Measurements from ENCODE around the gene SCFD2. TPM values are rescaled to one million over a fixed set of nuclear protein-coding genes. Genes with fewer than 3 reads are reported as not detected.

The SCFD2 gene
- polyA plus RNA-seq, 2 of the 4 experiments (the other 2 are of a cell fraction), result 7.6 to 10.8 TPM

DNA sequence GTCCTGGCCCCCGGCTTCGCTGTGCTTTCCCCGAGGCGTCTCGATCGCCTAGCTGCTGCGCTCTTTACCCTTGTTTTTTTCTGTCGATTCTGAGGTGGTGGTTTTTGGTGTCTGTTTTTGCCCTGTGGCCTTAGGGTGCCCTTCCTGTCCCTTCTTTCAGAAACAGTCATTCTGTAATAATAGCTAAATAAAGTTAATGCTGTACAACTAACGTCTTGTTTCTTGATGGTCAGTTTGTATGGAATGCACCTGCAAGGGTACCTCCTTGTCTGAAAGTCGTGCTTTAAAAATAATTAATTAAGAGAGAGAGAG is 12.3 kb upstream of the SCFD2 start:
- TF ChIP-seq CBX8 (IDR thresholded peaks at IDR 0.05) (no peak), HDAC2 (IDR thresholded peaks at IDR 0.05) (no peak), EHMT2 (IDR thresholded peaks at IDR 0.05; ENCODE audit: low read depth) (no peak), RNF2 (IDR thresholded peaks at IDR 0.05; ENCODE audit: borderline replicate concordance, low read depth) (no peak), ZFP36 (IDR thresholded peaks at IDR 0.05; ENCODE audit: borderline replicate concordance, partially characterized antibody) (no peak), MAFK (IDR thresholded peaks at IDR 0.05; ENCODE audit: partially characterized antibody) (no peak)
- TF ChIP-seq, protein P1, sequence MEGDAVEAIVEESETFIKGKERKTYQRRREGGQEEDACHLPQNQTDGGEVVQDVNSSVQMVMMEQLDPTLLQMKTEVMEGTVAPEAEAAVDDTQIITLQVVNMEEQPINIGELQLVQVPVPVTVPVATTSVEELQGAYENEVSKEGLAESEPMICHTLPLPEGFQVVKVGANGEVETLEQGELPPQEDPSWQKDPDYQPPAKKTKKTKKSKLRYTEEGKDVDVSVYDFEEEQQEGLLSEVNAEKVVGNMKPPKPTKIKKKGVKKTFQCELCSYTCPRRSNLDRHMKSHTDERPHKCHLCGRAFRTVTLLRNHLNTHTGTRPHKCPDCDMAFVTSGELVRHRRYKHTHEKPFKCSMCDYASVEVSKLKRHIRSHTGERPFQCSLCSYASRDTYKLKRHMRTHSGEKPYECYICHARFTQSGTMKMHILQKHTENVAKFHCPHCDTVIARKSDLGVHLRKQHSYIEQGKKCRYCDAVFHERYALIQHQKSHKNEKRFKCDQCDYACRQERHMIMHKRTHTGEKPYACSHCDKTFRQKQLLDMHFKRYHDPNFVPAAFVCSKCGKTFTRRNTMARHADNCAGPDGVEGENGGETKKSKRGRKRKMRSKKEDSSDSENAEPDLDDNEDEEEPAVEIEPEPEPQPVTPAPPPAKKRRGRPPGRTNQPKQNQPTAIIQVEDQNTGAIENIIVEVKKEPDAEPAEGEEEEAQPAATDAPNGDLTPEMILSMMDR (IDR thresholded peaks at IDR 0.05), result no peak
- TF ChIP-seq, protein P2, sequence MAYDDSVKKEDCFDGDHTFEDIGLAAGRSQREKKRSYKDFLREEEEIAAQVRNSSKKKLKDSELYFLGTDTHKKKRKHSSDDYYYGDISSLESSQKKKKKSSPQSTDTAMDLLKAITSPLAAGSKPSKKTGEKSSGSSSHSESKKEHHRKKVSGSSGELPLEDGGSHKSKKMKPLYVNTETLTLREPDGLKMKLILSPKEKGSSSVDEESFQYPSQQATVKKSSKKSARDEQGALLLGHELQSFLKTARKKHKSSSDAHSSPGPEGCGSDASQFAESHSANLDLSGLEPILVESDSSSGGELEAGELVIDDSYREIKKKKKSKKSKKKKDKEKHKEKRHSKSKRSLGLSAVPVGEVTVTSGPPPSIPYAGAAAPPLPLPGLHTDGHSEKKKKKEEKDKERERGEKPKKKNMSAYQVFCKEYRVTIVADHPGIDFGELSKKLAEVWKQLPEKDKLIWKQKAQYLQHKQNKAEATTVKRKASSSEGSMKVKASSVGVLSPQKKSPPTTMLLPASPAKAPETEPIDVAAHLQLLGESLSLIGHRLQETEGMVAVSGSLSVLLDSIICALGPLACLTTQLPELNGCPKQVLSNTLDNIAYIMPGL (CRISPR knock-in tag; IDR thresholded peaks at IDR 0.05; ENCODE audit: borderline replicate concordance), result no peak

DNA sequence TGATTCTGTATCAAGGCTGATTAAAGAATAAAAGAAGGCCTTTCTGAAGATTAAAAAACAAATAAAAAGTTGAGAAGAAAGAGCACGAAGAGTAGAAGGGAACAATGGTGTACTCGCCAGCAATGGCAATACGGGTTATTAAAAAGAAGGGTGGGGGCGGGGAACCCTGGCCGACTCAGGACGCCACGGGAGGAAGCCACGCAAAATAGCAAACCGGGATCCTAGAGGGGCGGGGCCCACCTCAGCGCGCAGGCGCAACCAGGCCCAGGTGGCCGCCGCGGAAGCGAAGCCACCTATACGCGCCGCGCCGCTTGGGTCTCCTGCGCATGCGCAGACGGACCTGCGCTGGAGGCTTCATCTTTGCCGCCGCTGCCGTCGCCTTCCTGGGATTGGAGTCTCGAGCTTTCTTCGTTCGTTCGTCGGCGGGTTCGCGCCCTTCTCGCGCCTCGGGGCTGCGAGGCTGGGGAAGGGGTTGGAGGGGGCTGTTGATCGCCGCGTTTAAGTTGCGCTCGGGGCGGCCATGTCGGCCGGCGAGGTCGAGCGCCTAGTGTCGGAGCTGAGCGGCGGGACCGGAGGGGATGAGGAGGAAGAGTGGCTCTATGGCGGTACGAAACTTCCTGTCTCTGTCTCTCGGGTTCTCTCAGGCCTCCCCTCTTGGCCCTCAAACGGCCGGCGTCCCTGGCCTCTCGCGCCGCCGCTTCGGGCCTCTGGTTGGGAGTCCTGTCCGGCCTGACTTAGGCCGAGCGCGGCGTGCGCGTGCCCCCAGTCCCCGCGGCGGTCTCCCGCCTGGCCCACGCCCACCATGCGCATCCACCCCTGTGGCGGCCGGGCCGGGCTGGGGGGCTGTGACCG is 11.7 kb upstream of the SCFD2 start, which contains the start of gene FIP1L1:
FIP1L1 (plus strand) TSS at position 323 of the 852 bp plus-strand sequence; CDS start at position 521, 198 bp downstream.
- TF ChIP-seq, protein P3, sequence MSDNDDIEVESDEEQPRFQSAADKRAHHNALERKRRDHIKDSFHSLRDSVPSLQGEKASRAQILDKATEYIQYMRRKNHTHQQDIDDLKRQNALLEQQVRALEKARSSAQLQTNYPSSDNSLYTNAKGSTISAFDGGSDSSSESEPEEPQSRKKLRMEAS (IDR thresholded peaks at IDR 0.05), result 0 out of 2 replicates have a peak, but pooled peaks have one; percentile 37
- TF ChIP-seq GATA3 (IDR thresholded peaks at IDR 0.05; ENCODE audit: borderline replicate concordance), result no peak
- no peak for TF ChIP-seq TP53 (CRISPR knock-in tag; IDR thresholded peaks at IDR 0.05)
- TF ChIP-seq POLR2A (IDR thresholded peaks at IDR 0.05; ENCODE audit: low read length), result peak; percentile 78
- peak; percentile 51; the same call in 1 of the 2 replicates for TF ChIP-seq PHF8 (IDR thresholded peaks at IDR 0.05; ENCODE audit: borderline replicate concordance, low read depth)
- TF ChIP-seq KDM1A (IDR thresholded peaks at IDR 0.05; ENCODE audit: low read depth), result no peak
- no peak for TF ChIP-seq CHD4 (IDR thresholded peaks at IDR 0.05; ENCODE audit: borderline replicate concordance)
- no peak for TF ChIP-seq RAD21 (conservative IDR thresholded peaks at IDR 0.05 in 1 of 2, IDR thresholded peaks at IDR 0.05 in 1 of 2)
- TF ChIP-seq MAFK (IDR thresholded peaks at IDR 0.05; ENCODE audit: partially characterized antibody), result no peak
- TF ChIP-seq JUN (IDR thresholded peaks at IDR 0.05), result peak in 1 of 2 experiments; percentile 15; a peak in 1 of 5 replicates
- TF ChIP-seq, protein P4, sequence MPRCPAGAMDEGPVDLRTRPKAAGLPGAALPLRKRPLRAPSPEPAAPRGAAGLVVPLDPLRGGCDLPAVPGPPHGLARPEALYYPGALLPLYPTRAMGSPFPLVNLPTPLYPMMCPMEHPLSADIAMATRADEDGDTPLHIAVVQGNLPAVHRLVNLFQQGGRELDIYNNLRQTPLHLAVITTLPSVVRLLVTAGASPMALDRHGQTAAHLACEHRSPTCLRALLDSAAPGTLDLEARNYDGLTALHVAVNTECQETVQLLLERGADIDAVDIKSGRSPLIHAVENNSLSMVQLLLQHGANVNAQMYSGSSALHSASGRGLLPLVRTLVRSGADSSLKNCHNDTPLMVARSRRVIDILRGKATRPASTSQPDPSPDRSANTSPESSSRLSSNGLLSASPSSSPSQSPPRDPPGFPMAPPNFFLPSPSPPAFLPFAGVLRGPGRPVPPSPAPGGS (IDR thresholded peaks at IDR 0.05), result 0 out of 3 replicates have a peak, but pooled peaks have one; percentile 21
- no peak for TF ChIP-seq ESRRA (IDR thresholded peaks at IDR 0.05; ENCODE audit: borderline replicate concordance, low read length)
- TF ChIP-seq HEYL (CRISPR knock-in tag; IDR thresholded peaks at IDR 0.05), result no peak
- TF ChIP-seq TFCP2L1 (CRISPR knock-in tag; IDR thresholded peaks at IDR 0.05), result no peak
- TF ChIP-seq, protein P5, sequence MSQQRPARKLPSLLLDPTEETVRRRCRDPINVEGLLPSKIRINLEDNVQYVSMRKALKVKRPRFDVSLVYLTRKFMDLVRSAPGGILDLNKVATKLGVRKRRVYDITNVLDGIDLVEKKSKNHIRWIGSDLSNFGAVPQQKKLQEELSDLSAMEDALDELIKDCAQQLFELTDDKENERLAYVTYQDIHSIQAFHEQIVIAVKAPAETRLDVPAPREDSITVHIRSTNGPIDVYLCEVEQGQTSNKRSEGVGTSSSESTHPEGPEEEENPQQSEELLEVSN (IDR thresholded peaks at IDR 0.05; ENCODE audit: borderline replicate concordance, low read depth), result peak; percentile 52; the same call in 1 of the 2 replicates
- 0% methylated on average over 10 of the region's 85 CpGs for WGBS (ENCODE audit: missing lambda C conversion rate)
- Histone ChIP-seq H3K4me1 (peaks cover 17% of the 10 kb centered on the region; the same call in 2 of the 3 replicates), H3K4me2 (peak within 1 kb of the TSS; percentile 77), H3K9me3 (no peaks in the 10 kb centered on the region), H3K27ac (peak within 1 kb of the TSS; percentile 95 to 97), H3K4me3 (peak within 1 kb of the TSS; percentile 96)
- FAIRE-seq (no peak), ATAC-seq (peak; percentile 96 to 98), DNase-seq (ENCODE audit: low read depth in 1 of 2, low spot score in 1 of 2) (peak; percentile 66 to 89)
- ChIA-PET POLR2A (interaction anchor here (1.0 to 1.9 kb wide), 3 partner anchors 10 to 13 kb away, joined by 3 to 7 read pairs (median 4); partner anchors contain the start of gene SCFD2), CTCF (interaction anchor here (0.6 kb wide), 1 partner anchor 190 kb away, joined by 4 read pairs; no protein-coding TSS in a partner anchor)

More for the DNA sequence above, 12.3 kb upstream of the SCFD2 start:
- ChIA-PET POLR2A (interaction anchor here (1.0 to 1.9 kb wide), 3 partner anchors 9 to 13 kb away, joined by 3 to 7 read pairs (median 4); partner anchors contain the start of gene SCFD2), CTCF (no interaction called here)
- WGBS (ENCODE audit: missing lambda C conversion rate), result 1% methylated on average over 10 of the region's 10 CpGs
- ATAC-seq (no peak), DNase-seq (ENCODE audit: low read depth in 1 of 2, low spot score in 1 of 2) (no peak), FAIRE-seq (no peak)
- Histone ChIP-seq H3K27ac (peak overlapping the region; percentile 95 to 97), H3K4me1 (peaks cover 17% of the 10 kb centered on the region; the same call in 2 of the 3 replicates), H3K9me3 (no peaks in the 10 kb centered on the region), H3K4me2 (peak overlapping the region; percentile 77), H3K4me3 (peak overlapping the region; percentile 96)
